H9 (cell line): ENCODE measurements around the gene ANP32A. TPM values are rescaled to one million over a fixed set of nuclear protein-coding genes. Genes with fewer than 3 reads are reported as not detected.

Experiments
- DNase-seq: peaks from one replicate; pipeline ENCODE4 v3.0.0-alpha.2; 2017
- H2AFZ ChIP-seq: one replicate; pipeline ENCODE4 v1.6.1; 2013; ENCODE audit warnings: mild to moderate bottlenecking, low read length, control low read depth, moderate library complexity
- H2AK5ac ChIP-seq: 2 replicates; pipeline ENCODE4 v1.6.1; 2013; ENCODE audit warnings: low read length, control low read depth, mixed read lengths; ENCODE audit not compliant: insufficient read length
- H2BK120ac ChIP-seq: one replicate; pipeline ENCODE4 v1.6.1; 2013; ENCODE audit warnings: low read depth, mild to moderate bottlenecking, low read length, control low read depth, inconsistent platforms; ENCODE audit not compliant: poor library complexity, severe bottlenecking
- H2BK12ac ChIP-seq: 2 replicates; pipeline ENCODE4 v1.6.1; 2013; ENCODE audit warnings: low read length, control low read depth, mixed read lengths, low read depth; ENCODE audit not compliant: insufficient read length
- H2BK15ac ChIP-seq: 2 replicates; pipeline ENCODE4 v1.6.1; 2013; ENCODE audit warnings: low read depth, low read length, control low read depth
- H2BK20ac ChIP-seq: one replicate; pipeline ENCODE4 v1.6.1; 2013; ENCODE audit warnings: low read depth, mild to moderate bottlenecking, low read length, control low read depth, inconsistent platforms; ENCODE audit not compliant: poor library complexity, severe bottlenecking
- H2BK5ac ChIP-seq: 2 replicates; pipeline ENCODE4 v1.6.1; 2013; ENCODE audit warnings: low read length, control low read depth, mixed read lengths; ENCODE audit not compliant: insufficient read length
- H3K14ac ChIP-seq: 2 replicates; pipeline ENCODE4 v1.6.1; 2013; ENCODE audit warnings: low read length, control low read depth; ENCODE audit not compliant: insufficient read depth
- H3K18ac ChIP-seq: 2 replicates; pipeline ENCODE4 v1.6.1; 2013; ENCODE audit warnings: low read depth, mild to moderate bottlenecking, mixed read lengths, low read length, control low read depth; ENCODE audit not compliant: insufficient read length
- H3K23ac ChIP-seq: 2 replicates; pipeline ENCODE4 v1.6.1; 2013; ENCODE audit warnings: low read length, control low read depth, mixed read lengths, low read depth; ENCODE audit not compliant: insufficient read length
- H3K23me2 ChIP-seq: 2 replicates; pipeline ENCODE4 v1.6.1; 2013; ENCODE audit warnings: low read depth, mild to moderate bottlenecking, mixed read lengths, low read length, control low read depth; ENCODE audit not compliant: insufficient read length, poor library complexity, severe bottlenecking
- H3K27ac ChIP-seq: 2 replicates; pipeline ENCODE4 v1.5.1; 2013; ENCODE audit warnings: low read length, control low read depth, mixed read lengths, low read depth; ENCODE audit not compliant: insufficient read length
- H3K27me3 ChIP-seq: 2 replicates; pipeline ENCODE4 v1.6.1; 2013; ENCODE audit warnings: low read length, control low read depth, inconsistent platforms; ENCODE audit not compliant: insufficient read depth
- H3K4ac ChIP-seq: 2 replicates; pipeline ENCODE4 v1.6.1; 2013; ENCODE audit warnings: low read depth, mild to moderate bottlenecking, control low read depth, inconsistent platforms, low read length, moderate library complexity
- H3K4me1 ChIP-seq: 2 replicates; pipeline ENCODE4 v1.6.1; 2013; ENCODE audit warnings: low read length, control low read depth, inconsistent platforms; ENCODE audit not compliant: insufficient read depth
- H3K4me2 ChIP-seq: 2 replicates; pipeline ENCODE4 v1.6.1; 2013; ENCODE audit warnings: low read length, control low read depth, mixed read lengths; ENCODE audit not compliant: insufficient read length, insufficient read depth
- H3K56ac ChIP-seq: 2 replicates; pipeline ENCODE4 v1.6.1; 2013; ENCODE audit warnings: low read depth, mild to moderate bottlenecking, mixed read lengths, low read length, control low read depth; ENCODE audit not compliant: insufficient read length
- H3K79me1 ChIP-seq: 2 replicates; pipeline ENCODE4 v1.6.1; 2013; ENCODE audit warnings: low read depth, mild to moderate bottlenecking, moderate library complexity, low read length, control low read depth, inconsistent platforms; ENCODE audit not compliant: insufficient read depth, poor library complexity, severe bottlenecking
- H3K79me2 ChIP-seq: 2 replicates; pipeline ENCODE4 v1.6.1; 2013; ENCODE audit warnings: low read length, control low read depth, inconsistent platforms; ENCODE audit not compliant: insufficient read depth
- H3K9ac ChIP-seq: 2 replicates; pipeline ENCODE4 v1.6.1; 2013; ENCODE audit warnings: low read length, control low read depth, mixed read lengths; ENCODE audit not compliant: insufficient read length; ENCODE audit errors: extremely low read depth
- H3K9me3 ChIP-seq: one replicate; pipeline ENCODE4 v1.6.1; 2013; ENCODE audit warnings: low read depth, low read length, inconsistent platforms; ENCODE audit not compliant: control insufficient read depth
- H3T11ph ChIP-seq: one replicate; pipeline ENCODE4 v1.6.1; 2013; ENCODE audit warnings: mild to moderate bottlenecking, low read length, control low read depth, inconsistent platforms
- H4K20me1 ChIP-seq: one replicate; pipeline ENCODE4 v1.6.1; 2013; ENCODE audit not compliant: control insufficient read depth, insufficient read length, insufficient read depth
- H4K5ac ChIP-seq: 2 replicates; pipeline ENCODE4 v1.6.1; 2013; ENCODE audit warnings: low read depth, mild to moderate bottlenecking, mixed read lengths, low read length, control low read depth; ENCODE audit not compliant: insufficient read length
- H4K8ac ChIP-seq: replicated peaks from 2 replicates; pipeline ENCODE4 v1.6.1; 2013; ENCODE audit warnings: low read length, control low read depth, mixed read lengths, low read depth; ENCODE audit not compliant: insufficient read length
- H4K91ac ChIP-seq: 2 replicates; pipeline ENCODE4 v1.6.1; 2013; ENCODE audit warnings: low read depth, mild to moderate bottlenecking, moderate library complexity, mixed read lengths, low read length, control low read depth; ENCODE audit not compliant: insufficient read length
- H3K27ac Mint-ChIP-seq, 3 experiments: 2 replicates in 2 of 3; 3 replicates in 1 of 3; pipeline ENCODE4 v1.8.0; 2020 to 2021; ENCODE audit warnings: mixed read lengths in 3 of 3, mild to moderate bottlenecking in 1 of 3, moderate library complexity in 1 of 3
- H3K27me3 Mint-ChIP-seq: 2 replicates; pipeline ENCODE4 v1.8.0; 2021; ENCODE audit warnings: low read depth, mild to moderate bottlenecking, moderate library complexity, mixed read lengths
- H3K36me3 Mint-ChIP-seq, 3 experiments: 2 replicates in 2 of 3; 3 replicates in 1 of 3; pipeline ENCODE4 v1.8.0; 2020 to 2021; ENCODE audit warnings: low read depth in 3 of 3, mixed read lengths in 3 of 3; ENCODE audit not compliant: insufficient read depth in 1 of 3
- H3K4me1 Mint-ChIP-seq, 2 experiments: 2 replicates each; pipeline ENCODE4 v1.8.0; 2020; ENCODE audit warnings: mixed read lengths in 2 of 2
- H3K4me3 Mint-ChIP-seq, 2 experiments: 2 replicates in 1 of 2; 3 replicates in 1 of 2; pipeline ENCODE4 v1.8.0; 2020 to 2021; ENCODE audit warnings: mild to moderate bottlenecking in 2 of 2, mixed read lengths in 2 of 2, moderate library complexity in 1 of 2
- H3K9me3 Mint-ChIP-seq, 2 experiments: 2 replicates in 1 of 2; 3 replicates in 1 of 2; pipeline ENCODE4 v1.8.0; 2020; ENCODE audit warnings: mild to moderate bottlenecking in 2 of 2, mixed read lengths in 2 of 2, moderate library complexity in 1 of 2
- WGBS: extraction: QIAGEN DNeasy Blood & Tissue Kit; methylation state at CpG from one replicate; pipeline ENCODE4 v1.1.7; 2013; ENCODE audit warnings: missing lambda C conversion rate, low lambda C conversion rate, mixed read lengths; ENCODE audit not compliant: insufficient read length; ENCODE audit errors: extremely low coverage; 5-methylcytosine and 5-hydroxymethylcytosine counted together
- total RNA-seq: library from RNA; stranded (reverse); gene quantifications from 2 replicates; pipeline ENCODE4 v1.2.1, GENCODE V29; 2021
- TF ChIP-seq, protein P1 (sequence below): fragments of 200-600 bp; sonication (generic); conservative IDR thresholded peaks from 3 replicates; pipeline ENCODE4 v1.8.0; 2021; ENCODE audit warnings: antibody characterized with exemption, mild to moderate bottlenecking

ANP32A gene
- total RNA-seq, 1 experiment from 2014 or later = 318 TPM

GRCh38 chr15:68802373-68802772 lies 18.3 kb downstream of the ANP32A start:
- no CpG with 5 or more reads among the region's 8 CpGs for WGBS
- H3K9me3 Mint-ChIP-seq = no peaks in the 10 kb centered on the region
- peaks cover 30 to 39% of the 10 kb centered on the region in 2 experiments for H3K4me1 Mint-ChIP-seq

More at GRCh38 chr15:68802373-68802772, 18.3 kb downstream of the ANP32A start:
- no peaks in the 10 kb centered on the region for H3K27me3 ChIP-seq
- H4K5ac ChIP-seq = no peak overlapping the region
- H2BK12ac ChIP-seq = no peak overlapping the region
- H2BK15ac ChIP-seq = no peak overlapping the region
- H2BK20ac ChIP-seq = no peak overlapping the region
- no peak overlapping the region for H3K4ac ChIP-seq
- no peak overlapping the region for H3K4me3 Mint-ChIP-seq
- no peak overlapping the region for H4K8ac ChIP-seq
- H3K23ac ChIP-seq = no peak overlapping the region
- no peak overlapping the region for H3K4me2 ChIP-seq
- TF ChIP-seq, protein P1, sequence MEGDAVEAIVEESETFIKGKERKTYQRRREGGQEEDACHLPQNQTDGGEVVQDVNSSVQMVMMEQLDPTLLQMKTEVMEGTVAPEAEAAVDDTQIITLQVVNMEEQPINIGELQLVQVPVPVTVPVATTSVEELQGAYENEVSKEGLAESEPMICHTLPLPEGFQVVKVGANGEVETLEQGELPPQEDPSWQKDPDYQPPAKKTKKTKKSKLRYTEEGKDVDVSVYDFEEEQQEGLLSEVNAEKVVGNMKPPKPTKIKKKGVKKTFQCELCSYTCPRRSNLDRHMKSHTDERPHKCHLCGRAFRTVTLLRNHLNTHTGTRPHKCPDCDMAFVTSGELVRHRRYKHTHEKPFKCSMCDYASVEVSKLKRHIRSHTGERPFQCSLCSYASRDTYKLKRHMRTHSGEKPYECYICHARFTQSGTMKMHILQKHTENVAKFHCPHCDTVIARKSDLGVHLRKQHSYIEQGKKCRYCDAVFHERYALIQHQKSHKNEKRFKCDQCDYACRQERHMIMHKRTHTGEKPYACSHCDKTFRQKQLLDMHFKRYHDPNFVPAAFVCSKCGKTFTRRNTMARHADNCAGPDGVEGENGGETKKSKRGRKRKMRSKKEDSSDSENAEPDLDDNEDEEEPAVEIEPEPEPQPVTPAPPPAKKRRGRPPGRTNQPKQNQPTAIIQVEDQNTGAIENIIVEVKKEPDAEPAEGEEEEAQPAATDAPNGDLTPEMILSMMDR = no peak
- H4K20me1 ChIP-seq = peaks cover 3% of the 10 kb centered on the region
- no peak overlapping the region for H2AFZ ChIP-seq
- H3K4me1 ChIP-seq = peaks cover 7% of the 10 kb centered on the region; the same call in 1 of the 2 replicates
- no peak overlapping the region for H2BK120ac ChIP-seq
- DNase-seq = no peak
- H3T11ph ChIP-seq = no peak overlapping the region
- no peak overlapping the region for H3K9ac ChIP-seq
- no peaks in the 10 kb centered on the region for H3K9me3 ChIP-seq
- no peak overlapping the region for H3K14ac ChIP-seq
- no peak overlapping the region for H3K56ac ChIP-seq
- no peak overlapping the region for H2AK5ac ChIP-seq
- H3K27ac ChIP-seq = no peak overlapping the region
- no peaks in the 10 kb centered on the region for H3K23me2 ChIP-seq
- H3K18ac ChIP-seq = no peak overlapping the region
- H3K27ac Mint-ChIP-seq = no peak overlapping the region
- H4K91ac ChIP-seq = no peak overlapping the region
- peaks cover 0 to 19% (median 4%) of the 10 kb centered on the region in 3 experiments; a peak in 4 of 7 replicates for H3K36me3 Mint-ChIP-seq
- H3K79me1 ChIP-seq = peaks cover 27% of the 10 kb centered on the region
- H3K27me3 Mint-ChIP-seq = no peaks in the 10 kb centered on the region; the same call in 1 of the 2 replicates
- peaks cover 45% of the 10 kb centered on the region; the same call in 1 of the 2 replicates for H3K79me2 ChIP-seq
- no peak overlapping the region for H2BK5ac ChIP-seq
